ENCODE data around the gene TRAF4.

TRAF4 gene, protein sequence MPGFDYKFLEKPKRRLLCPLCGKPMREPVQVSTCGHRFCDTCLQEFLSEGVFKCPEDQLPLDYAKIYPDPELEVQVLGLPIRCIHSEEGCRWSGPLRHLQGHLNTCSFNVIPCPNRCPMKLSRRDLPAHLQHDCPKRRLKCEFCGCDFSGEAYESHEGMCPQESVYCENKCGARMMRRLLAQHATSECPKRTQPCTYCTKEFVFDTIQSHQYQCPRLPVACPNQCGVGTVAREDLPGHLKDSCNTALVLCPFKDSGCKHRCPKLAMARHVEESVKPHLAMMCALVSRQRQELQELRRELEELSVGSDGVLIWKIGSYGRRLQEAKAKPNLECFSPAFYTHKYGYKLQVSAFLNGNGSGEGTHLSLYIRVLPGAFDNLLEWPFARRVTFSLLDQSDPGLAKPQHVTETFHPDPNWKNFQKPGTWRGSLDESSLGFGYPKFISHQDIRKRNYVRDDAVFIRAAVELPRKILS

DNA sequence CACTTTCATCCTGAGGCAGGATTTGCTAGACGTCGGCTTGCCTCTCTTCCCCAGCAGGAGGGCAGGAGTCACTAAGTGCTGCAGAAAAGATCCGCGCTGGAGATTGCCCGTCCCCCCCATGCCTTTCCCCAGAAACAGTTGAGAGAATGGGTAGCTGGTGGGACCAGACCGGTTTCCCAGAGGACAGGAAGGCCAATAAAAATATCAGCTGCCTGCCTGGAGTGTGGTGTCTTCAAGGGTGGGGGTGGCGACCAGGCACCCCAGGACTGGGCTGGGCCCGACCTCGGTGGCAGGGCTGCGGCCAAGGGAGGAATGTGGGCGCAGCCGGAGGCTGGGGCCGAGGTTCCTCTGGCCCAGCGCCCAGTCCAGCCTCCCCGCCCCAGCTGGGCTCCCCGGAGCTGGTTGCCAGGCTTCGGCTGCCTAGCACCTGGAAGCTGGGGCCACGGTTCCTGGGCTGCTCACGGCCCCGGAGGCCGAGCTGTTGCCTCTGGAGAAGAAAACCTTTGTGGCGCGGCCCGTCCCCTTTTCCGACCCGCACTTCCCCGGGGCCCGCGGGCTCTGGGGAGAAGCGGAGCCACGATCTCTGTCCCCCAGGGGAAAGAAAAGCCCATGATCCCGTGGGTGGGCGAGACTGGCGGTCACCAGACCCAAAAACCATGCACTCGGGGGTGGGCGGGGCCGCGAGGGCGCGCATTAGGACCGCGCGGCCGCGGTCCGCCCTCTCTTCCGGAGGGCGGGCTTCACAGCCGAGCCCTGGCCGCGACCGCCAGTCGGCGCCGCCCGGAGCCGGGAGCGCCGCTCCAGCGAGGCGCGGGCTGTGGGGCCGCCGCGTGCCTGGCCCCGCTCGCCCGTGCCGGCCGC, at the start of gene TRAF4:
Gene TRAF4 (plus strand): TSS at position 769 of the 861 bp plus-strand sequence. CDS start 102 bp downstream, outside the sequence.
- H3K4me3 ChIP-seq (ENCODE audit: low read depth, low read length), result peak within 1 kb of the TSS; percentile 80
- TF ChIP-seq, protein P1, sequence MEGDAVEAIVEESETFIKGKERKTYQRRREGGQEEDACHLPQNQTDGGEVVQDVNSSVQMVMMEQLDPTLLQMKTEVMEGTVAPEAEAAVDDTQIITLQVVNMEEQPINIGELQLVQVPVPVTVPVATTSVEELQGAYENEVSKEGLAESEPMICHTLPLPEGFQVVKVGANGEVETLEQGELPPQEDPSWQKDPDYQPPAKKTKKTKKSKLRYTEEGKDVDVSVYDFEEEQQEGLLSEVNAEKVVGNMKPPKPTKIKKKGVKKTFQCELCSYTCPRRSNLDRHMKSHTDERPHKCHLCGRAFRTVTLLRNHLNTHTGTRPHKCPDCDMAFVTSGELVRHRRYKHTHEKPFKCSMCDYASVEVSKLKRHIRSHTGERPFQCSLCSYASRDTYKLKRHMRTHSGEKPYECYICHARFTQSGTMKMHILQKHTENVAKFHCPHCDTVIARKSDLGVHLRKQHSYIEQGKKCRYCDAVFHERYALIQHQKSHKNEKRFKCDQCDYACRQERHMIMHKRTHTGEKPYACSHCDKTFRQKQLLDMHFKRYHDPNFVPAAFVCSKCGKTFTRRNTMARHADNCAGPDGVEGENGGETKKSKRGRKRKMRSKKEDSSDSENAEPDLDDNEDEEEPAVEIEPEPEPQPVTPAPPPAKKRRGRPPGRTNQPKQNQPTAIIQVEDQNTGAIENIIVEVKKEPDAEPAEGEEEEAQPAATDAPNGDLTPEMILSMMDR (IDR thresholded peaks at IDR 0.05; ENCODE audit: borderline replicate concordance, insufficient read depth, low read depth, low read length), result peak; percentile 18; the same call in 1 of the 2 replicates

DNA sequence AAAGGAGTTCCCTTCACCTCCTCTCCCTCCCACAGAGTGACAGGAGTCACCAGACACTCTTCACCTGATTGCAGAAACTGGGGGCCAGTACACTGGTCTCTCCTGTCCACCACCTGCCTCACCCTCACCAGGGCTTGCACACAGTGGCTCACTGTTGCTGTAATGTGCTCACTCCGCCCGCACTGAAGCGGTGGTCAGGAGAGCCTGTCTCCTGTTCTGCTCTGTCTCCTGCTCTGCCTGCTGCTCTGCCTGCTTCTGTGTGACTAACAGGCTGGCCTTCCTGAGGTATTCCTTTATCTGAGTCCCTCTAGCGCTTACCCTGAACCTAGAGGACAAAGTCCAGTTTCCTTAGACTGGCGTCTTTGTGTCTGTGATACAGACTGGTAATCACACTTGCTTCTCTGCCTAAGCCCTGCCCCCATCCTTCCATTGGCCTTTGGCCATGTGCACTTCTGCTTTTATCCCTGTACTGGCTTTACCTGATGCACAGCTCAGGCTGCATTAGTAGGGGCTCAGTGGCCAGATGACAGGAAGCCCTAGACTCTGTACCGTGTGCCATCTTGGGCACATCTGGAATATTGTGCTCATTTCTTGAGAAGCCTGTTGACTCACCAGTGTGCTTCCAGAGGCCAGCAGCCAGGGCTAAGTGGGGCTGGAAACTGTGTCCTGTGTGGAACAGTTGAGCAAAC, 45.4 kb upstream of the TRAF4 start:
- TF ChIP-seq, protein P1 (IDR thresholded peaks at IDR 0.05; ENCODE audit: borderline replicate concordance, insufficient read depth, low read depth, low read length), result no peak
- no peak overlapping the region for H3K4me3 ChIP-seq (ENCODE audit: low read depth, low read length)

DNA sequence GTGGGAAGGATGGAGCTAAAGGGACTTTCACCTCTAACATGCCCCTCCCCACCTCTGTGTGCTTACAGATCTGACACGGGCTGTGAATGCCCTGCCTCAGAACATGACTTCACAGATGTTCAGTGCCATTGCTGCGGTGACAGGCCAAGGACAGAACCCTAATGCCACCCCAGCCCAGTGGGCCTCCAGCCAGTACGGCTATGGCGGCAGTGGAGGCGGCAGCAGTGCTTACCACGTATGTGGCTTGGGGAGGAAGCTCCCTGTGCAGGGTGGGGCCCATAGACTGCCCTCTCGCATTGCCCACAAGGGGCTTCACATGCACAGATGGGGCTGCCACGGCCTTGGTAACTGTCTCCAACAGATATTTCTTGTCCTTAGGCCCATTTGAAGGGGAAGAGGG, 43.5 kb upstream of the TRAF4 start:
- TF ChIP-seq, protein P1 (IDR thresholded peaks at IDR 0.05; ENCODE audit: borderline replicate concordance, insufficient read depth, low read depth, low read length), result no peak
- H3K4me3 ChIP-seq (ENCODE audit: low read depth, low read length), result no peak overlapping the region

DNA sequence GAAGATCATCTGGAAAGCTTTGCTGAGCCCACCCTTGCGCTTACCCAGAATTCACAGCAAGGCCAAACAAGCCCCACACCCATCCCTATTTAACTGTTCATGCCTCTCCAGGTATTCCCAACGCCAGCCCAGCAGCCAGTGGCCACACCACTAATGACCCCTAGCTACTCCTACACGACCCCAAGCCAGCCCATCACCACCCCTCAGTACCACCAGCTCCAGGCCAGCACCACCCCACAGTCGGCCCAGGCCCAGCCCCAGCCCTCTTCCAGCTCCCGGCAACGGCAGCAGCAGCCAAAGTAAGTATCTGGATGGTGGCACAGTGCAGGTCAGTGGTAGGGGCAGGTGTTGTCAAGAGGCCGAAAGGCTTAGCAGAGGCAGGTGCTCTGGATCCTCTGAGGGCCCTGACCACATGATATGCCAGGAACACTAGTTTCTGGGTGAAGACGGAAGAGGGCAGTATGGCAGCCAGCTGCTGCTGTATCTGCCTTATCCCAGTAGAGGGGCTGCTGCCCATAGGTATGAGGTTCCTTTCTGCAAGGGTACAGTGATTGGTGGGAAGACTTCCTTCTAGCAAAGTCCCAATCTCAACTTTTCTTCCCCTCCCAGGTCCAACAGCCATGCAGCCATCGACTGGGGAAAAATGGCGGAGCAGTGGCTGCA, 42.9 kb upstream of the TRAF4 start:
- no peak overlapping the region for H3K4me3 ChIP-seq (ENCODE audit: low read depth, low read length)
- TF ChIP-seq, protein P1 (IDR thresholded peaks at IDR 0.05; ENCODE audit: borderline replicate concordance, insufficient read depth, low read depth, low read length), result no peak

DNA sequence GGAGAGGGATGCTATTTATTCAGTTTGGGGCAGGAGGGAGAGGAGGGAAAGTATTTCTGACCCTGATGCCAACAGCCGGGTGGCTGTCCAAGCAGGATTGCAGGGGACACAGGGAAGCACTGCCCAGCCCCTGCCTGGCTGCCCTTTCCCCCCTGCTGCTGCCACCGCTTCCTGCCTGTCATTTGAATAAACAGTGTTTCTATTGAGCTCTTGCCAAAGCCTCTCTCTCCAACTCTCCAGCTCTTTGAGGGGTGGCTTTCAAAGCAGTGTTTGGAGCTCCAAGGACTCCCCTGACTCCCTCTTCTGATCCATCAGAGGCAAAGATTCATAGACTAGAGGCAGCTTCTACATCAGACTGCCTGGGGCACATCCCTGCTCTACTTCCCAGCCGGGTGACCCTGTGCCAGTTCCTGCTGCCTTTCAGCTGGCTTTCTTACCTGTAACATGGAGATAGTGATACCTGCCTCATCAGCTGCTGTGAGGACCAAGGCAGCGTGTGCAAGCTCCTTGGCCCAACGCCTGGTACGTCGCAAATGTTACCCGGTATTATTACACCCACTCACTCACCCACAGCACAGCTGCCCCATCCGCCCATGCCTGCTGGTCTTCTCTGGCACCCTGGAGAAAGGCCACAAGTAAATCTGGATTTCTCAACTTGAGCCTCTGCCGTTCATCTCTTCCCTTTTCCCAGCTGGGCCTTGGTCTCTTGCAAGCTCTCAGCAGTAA, 41.6 kb upstream of the TRAF4 start:
- H3K4me3 ChIP-seq (ENCODE audit: low read depth, low read length), result no peak overlapping the region
- TF ChIP-seq, protein P1 (IDR thresholded peaks at IDR 0.05; ENCODE audit: borderline replicate concordance, insufficient read depth, low read depth, low read length), result no peak

DNA sequence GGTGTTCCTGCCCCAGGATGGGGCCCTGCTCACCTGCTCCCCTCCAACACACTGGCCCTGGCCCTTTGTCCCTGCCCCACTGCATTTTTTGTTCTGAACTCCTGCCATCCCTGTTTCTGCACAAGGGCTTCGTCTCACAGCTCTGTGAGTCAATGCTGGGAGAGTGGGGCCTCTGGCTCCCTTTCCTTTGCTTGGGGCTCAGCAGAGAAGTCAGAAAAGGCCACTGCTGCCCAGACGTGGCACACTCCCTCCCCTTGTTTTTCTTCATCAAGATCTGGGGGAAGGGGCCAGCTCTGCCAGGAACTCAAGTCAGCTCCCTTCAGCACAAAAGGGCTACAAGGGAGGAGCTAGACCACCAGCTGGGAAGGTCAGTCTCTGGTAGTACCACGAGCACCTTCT, 41.1 kb upstream of the TRAF4 start:
- H3K4me3 ChIP-seq (ENCODE audit: low read depth, low read length), result no peak overlapping the region
- TF ChIP-seq, protein P1 (IDR thresholded peaks at IDR 0.05; ENCODE audit: borderline replicate concordance, insufficient read depth, low read depth, low read length), result no peak
